ENCODE data around the gene SHISA6.
"Not testable (repeated sequence)": the region's sequence is repeated elsewhere in the genome, so short reads cannot be mapped to it uniquely, and the experiment has no call there.

Gene SHISA6

DNA sequence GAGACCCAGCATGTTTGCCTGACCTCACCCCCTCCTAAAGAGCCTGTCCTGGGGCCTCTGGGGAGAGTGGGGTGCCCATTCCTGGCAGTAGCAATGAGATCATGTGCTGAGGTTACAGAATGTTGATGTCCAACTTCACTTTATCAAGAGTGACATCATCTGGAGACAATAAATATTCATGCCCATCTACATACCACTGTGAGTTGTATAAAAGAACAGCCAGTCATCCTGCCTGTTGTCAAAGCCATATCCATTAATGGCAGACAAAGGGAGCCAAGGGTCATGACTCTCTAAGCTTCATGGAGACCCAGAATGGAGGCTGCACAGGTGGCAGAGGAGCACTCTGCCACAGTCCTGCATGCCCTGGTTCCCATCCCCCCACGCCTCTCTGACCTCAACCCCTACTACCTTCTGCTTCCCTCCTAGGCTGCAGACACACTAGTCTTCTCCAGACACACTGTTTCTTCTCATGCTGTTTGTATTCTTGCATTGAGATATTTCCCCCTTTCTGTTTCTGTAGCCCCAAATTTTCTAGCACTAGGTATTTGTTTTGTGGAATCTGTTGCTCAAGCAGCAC, 27.1 kb downstream of the SHISA6 start:
- no peak for DNase-seq

DNA sequence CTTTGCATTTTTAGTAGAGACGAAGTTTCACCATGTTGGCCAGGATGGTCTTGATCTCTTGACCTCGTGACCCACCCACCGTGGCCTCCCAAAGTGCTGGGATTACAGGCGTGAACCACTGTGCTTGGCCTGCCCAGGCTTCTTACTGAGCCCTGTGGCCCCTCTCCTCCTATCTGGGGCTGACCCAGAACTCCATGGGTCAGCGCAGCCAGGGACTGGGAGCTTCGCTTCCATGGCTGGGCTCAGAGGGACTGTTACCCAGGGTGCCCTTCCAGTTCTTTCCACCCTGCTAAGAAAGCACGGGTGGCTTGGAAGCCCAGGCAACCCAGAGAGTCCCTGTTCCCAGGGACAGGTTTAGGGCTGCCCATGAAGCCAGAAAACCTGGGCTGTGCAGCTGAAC, 28.2 kb downstream of the SHISA6 start:
- DNase-seq: no peak

DNA sequence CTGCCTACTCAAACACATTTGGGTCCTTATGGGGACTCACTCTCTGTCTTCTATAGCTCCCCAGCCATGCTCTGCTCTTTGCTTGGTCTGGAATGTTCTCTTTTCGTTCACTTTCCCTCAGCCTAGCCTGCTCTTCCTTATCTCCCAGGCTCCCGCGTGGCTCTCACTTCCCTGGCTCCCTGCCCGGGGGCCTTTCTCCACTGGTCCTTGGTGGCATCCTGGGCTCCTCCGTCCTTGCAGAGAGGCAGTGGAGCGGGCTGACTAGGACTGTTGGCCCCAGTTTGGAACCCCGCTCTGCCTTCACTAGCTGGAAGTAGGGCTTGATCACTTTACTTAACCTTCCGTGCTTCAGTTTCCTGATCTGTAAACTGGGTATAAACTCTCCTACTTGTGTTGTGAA, 31.2 kb downstream of the SHISA6 start:
- DNase-seq: no peak

DNA sequence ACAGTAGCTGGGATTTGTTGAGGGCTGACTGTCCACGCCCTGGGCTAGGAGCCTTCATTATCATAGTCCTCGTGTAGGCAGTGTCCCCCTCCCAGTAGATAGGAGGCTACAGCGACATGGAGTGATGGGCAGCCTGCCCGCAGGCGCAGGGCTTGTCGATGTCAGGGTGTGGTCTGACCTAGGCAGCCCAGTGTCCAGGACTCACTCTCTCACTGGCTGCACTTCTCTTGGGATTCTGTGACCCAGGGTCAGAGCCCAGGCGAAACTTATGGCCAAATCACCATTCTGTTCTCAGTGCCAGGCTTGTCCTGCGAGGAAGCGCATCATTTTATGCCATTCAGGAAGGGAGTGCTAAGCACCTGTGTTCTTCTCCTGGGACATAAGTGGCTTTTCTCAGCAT, 32.6 kb downstream of the SHISA6 start:
- no peak for DNase-seq

DNA sequence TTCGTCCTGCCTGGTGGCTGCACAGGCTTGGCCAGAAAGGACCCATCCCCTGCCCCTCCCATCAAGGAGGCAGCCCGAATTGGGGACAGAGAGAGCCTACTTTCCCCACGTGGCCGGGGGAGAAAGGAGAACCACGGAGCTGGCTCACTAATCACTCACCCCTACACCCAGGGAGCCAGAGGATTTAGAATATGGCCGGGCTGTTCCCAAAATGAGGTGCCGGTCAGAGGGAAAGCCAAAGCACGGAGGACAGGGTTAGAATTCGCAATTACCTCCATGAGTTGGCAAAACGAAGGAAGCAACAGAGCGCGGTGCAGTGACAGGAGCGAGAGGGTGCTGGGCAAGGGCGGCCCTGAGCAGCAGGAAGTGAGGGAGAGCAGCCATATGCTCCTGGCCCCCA, 33.1 kb downstream of the SHISA6 start:
- no peak for DNase-seq

DNA sequence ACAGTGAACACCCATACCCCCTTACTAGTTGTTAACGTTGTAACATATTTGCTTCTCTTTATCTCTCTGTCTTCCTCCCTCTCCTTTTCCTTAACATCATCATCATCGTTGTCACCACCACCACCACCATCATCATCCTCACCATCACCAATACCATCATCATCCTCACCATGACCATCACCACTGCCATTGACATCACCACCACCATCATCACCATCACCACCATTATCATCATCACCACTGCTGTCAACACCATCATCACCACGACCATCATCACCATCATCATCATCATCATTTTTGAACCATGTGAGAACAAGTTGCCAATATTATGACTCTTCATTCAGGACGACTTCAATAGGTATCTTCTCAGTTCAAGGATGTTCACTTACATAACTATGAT, 35.5 kb downstream of the SHISA6 start:
- DNase-seq: no peak

DNA sequence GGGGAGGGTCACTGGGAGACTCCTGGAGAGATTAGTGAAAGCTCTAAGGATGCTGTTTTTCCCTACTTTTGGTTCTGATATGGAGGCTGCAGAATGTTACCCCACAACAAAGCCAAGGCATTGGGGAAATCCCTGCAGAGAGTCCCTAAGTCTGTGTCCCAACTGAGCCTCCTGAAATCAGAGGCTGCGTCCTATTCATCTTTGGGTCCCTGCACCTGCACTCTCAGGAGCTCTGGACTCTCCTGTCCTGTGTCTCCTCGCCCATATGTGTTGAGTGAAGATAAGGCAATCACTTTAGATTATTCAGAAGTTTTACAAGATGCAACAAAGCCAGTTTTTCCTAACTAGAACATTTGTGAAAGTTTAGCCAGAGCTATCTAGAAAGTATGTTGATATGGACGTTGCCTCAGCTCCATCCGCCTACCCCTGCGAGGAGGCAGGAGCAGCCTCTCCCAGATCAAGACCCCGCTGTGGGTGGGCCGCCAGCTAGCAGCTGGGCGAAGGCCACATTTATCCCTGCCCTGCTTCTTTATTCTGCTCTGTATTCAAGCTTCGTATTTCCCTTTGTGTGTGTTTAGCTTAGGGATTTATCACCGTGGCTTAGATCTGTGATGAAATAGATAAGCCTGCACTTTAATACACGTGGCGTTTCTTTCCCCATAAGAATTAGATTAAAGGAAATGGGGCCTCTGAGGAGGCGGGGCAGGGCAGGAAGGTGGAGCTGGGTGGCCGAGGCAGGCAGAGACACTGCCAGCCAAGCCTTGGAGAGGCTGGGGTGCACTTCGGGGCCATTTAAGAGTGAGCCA, 37.4 kb downstream of the SHISA6 start:
- no peak for DNase-seq

DNA sequence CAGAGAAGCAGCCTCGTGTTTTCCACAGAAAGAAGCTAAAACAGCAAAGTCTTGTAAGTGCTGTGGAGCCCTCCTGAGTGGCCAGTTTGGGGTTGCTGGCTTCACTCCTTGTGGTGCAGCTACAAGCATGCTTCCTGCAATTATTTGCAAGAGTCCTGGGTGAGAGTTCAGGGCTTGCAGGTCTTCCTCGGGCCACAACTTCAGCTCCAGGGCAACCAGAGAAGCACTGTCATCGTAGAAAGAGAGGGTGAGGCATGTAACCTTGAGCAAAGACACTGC, 37.9 kb downstream of the SHISA6 start:
- no peak for DNase-seq

DNA sequence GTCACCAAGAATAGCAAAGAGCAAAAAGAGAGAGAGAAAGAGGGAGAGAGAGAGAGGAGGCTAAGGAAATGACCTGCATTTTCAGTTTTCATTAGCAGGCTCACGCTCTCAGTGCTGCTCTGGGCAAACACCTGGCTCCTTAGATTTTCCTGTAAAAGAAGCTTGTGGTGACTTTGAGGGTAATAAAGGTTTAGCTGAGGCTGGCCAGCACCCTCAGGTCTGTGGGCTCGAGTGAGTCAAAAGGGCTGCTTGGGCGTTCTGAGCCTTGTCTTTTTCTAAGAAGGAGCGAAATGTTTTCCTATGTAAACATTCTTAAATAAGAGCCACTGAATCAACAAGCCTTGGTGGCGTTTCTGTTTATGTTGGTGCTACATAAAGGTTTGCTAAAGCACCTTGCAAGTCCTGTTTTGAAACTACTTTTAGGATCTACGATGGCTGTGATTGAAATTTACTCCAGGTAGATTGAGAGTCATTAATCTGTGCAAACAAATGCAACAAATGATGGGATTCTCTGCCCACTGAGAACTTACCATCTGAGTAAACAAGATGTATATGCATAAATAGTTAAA, 38.8 kb downstream of the SHISA6 start:
- no peak for DNase-seq

DNA sequence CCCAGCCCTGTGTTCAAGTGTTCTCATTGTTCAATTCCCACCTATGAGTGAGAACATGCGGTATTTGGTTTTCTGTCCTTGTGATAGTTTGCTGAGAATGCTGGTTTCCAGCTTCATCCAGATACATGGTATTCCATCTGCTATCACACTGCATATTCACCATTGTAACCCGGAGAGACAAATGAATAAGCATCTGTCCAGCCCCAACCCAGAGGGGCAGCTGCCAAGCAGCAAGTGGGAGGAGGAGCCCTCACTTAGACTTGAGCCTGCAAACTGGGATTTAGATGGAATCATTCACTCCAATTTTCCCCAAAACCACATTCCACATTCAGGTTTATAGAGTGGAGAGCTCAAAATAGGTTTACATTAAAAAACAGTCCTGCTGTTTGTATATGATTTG, 41.6 kb downstream of the SHISA6 start:
- no peak for DNase-seq

DNA sequence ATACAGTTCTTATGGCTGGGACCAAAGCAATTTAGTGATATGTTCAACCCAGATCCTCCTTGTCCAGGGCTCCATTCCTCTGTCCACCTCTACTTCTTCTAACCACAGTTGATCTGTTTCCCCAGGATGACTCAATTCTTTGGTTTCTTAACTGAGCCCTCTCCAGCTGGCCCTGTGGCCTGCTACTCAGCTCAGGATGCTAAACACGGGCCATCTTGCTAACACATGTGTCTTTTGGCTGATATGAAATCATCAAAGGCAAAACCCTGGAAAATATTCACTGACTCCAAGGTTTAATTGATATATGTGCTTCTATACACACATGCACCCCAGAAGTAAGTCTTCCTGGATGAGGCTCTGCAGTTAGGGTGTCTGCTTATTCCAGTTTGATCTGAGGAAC, 43.8 kb downstream of the SHISA6 start:
- no peak for DNase-seq

DNA sequence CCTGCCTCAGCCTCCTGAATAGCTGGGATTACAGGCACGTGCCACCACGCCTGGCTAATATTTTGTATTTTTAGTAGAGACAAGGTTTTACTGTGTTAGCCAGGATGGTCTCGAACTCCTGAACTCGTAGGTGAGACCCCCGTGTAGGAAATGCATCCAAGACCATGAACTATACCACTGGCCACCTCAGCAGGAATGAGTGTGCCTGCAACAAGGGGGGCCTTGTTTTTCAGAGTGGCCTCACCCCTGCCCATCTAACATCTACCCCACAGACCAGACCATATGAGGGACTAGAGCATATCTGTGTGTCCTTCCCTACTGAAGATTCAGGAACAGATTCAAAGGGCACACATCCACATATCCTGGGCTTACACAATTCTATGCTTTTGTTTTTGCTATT, 44.9 kb downstream of the SHISA6 start:
- no peak for DNase-seq

DNA sequence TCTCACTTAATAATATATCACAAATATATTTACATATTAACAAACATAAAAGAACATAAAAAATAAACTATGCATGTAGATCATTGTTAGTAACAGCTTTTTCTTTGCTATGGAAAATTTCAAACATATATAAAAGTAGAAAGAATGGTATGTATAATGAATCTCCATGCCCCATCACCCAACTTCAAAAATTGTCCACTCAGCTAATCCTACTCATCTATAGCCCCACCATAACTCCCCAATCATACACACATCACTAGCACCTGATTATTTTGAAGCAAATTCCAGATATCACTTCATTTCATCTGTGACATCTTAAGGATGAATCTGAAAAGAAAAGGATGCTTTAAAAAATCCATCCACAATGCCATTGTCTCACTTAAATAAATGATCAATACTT, 46.8 kb downstream of the SHISA6 start:
- DNase-seq: no peak

DNA sequence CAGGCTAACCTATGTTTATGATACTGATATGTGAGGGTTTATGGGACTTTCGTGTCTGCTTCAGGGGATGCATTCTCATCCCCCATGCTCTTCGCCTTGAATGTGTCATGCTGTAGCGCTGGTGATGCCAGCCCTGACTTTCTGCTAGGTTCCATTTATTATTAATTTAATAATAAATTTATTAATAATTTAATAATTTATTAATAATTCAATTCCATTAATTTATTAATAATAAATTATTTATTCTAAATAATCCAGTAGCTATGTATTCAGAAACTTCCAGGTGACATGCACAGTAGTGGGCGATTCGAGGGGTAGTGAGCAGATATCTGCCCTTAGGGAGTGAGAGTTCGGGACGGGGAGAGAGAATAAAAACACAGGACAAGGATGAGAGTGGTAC, 49.8 kb downstream of the SHISA6 start:
- no peak for DNase-seq

DNA sequence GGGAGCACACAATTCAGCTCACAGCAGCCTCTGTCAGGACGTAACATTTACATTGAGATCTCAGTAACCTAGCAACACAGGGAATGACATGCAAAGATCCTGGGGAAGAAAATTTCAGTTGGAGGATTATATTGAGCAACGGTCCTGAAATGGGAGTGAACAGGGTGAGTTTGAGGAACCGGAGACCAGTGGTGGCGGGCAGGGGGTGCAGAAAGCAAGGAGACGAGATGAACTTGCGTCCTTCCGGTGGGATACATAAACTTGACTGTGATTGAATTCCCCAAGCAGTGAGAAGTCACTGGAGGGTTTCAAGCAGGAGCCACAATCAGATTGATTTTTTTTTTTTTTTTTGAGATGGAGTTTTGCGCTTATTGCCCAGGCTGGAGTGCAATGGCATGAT, 51.5 kb downstream of the SHISA6 start:
- no peak for DNase-seq

DNA sequence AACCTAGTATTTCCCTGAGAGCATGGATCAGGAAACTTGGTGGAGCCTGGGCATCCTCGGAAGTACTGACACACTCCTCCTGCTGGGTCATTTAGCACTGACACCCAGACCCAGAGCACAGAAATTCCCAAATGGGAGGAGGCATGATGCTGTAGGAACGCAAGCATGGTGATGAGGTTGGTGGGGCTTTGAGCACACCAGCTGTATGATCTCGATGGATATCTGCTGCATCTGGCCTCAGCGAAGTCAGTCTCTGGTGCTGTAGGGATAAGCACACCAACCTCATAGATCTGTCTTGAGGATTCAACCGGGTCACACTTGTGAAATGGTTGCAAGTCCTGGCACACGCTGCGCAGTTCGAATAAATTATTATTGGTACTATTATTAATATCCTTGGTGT, 52.5 kb downstream of the SHISA6 start:
- no peak for DNase-seq

DNA sequence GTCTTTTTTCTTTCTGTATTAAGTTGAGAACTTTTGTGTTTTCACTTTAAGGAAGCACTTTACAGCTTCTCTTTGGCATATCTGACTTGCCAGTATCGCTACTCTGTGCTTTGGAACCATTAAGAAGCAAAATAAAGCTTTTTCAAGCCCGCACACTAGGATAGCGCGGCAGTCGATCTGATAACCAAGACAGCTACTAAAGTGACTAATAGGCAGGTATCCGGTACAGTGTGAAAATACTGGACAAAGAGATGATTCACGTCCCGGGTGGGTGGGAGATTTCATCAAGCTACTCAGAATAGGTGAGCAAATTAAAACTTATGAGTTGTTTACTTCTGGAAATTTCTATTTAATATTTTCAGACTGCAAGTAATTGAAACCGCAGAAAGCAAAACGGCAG, 53.8 kb downstream of the SHISA6 start:
- no peak for DNase-seq

DNA sequence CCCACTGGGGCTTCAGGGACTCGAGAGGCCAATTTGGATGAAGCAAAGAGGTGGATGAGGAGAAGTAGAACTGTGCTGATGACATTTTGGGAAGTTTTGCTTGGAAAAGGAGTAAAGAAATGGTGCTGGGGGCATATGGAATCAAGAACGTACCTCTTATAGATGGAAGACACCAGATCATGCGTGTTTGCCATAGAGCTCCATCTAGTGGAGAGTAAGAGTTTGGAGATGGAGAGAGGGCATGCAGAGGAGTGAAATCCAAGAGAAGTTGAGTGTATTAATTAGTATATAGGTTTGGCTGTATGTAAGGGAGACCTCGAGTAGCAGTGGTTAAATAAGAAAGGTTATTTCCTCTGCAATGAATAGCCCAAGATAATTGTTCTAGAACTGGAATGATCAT, 56.0 kb downstream of the SHISA6 start:
- DNase-seq: no peak

DNA sequence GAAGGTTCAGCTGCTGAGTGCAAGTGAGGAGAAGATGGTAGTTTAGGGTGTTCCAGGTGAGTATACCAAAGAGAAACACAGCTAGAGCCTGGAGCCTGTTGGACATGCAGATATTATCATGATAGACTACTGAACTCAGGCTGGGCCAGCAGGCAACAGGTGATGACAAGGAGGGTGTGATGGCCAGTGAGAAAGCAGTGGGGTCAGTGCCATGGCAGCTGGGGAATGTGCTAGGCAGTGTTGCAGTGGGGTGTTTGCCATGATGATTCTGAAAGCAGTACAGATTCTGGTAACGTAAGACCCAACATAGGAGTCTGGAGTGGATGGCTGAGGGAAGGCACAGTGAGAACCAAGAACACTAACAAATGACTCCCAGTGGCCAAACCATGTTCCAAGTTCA, 57.4 kb downstream of the SHISA6 start:
- DNase-seq: no peak

DNA sequence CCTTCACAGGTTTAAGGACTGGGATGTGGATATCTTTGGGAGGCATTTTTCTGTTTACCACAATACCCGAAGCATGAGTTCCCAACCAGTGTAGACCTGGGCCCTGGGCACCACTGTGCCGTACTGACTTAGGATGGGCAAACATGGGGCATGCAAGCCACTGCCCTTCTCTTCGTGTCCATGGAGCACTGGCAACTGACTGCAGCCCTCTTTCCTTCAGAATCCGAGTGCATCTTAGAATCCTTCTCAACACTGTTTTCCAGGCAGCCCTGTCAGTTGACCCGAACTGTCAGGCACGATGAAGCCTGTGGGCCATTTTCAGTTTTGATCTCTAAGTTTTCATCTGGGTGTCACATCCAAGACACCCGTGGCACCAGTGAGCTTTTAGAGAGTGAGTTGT, 59.2 kb downstream of the SHISA6 start:
- no peak for DNase-seq

DNA sequence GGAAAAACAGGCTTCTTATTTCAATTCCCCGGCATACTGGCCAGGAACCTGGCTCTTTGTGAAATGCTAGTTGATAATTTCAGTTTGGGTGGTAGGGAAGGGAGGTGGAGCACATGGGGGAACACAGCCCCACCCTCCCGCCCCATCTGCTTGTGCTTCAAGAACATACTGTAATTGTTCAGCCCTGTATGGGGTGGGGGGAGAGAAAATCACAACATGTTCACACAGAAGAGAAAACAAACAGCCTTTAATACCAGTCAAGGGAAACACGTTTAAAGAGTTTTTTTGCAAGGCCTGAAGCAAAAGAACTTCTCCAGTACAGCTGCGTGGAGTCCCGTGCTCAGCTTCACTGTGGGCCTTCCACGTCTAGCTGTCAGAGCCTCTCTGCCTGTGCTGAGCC, 59.7 kb downstream of the SHISA6 start:
- DNase-seq: no peak

DNA sequence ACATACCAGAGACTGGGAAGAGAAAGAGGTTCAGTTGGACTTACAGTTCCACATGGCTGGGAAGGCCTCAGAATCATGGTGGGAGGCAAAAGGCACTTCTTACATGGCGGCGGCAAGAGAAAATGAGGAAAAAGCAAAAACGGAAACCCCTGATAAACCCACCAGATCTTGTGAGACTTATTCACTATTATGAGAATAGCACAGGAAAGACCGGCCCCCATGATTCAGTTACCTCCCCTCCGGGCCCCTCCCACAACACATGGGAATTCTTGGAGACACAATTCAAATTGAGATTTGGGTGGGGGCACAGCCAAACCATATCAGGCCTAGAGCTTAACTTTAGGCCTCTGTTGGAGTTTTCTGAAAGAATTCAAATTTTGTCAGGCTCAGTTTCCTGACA, 60.9 kb downstream of the SHISA6 start:
- not testable (repeated sequence) for DNase-seq

DNA sequence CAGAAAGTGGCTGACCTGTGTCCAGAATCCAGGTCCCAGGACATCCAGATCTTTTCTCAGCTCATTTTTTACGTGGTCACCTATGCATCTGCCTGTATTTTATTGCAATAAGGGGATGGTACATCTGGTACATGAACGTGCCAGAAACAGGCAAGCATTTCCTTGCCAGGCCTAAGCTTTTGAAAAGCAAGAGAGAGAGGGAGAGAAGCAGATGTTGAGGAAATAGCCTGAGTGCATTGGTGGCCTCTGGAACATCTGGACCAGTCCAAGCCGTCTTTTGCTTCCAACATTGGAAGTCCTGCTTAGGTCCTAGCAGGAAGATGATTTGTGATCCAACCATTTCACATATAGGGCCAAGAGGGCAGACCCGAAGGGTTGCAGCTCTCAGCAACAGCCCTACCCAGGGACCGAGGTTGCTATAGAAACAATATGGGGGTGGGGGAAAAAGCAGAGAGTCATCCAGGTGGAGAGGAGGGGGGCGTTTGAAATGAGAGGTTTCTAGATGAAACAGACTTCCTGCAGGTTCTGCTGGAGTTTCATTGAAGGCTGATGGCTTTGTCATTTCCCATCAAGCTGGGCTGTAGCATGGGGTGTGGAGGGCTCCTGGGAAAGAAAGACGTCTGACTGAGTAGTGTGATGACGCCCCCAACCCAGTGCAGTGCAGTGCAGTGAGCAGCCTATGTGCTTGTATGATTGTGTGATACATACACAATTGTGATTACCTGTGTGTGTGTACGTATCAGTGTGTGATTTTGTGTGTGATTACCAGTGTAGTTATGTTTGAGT, 61.6 kb downstream of the SHISA6 start:
- no peak for DNase-seq

DNA sequence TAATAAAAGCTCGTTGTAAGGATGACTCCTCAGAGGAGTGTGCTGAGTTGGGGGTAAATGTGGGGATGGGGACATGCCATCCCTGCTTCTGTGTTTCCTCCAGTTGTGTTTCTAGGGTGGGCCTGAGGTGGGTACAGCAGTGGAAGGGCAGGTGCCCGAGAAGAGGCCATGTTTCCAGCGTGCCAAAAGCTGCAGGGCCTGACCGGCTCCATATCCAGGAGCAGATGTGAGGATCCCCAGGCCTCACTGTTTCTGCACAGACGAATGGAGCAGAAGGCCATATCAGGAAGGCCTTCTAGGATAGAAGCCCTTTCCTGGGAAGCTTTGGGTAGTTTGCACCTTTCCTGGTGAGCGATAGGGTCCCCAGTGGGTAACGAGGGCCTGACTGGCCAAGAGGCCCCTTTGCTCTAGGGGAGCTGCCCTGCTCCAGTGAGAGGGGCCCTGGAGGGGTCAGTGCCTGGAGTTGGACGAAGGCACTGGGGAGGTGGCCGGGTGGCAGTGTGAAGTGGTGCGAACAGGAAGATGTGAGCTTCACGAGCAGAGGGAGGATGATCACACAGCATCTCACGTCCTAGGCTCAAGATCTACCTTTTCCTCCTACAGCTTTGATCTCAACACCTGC, 62.9 kb downstream of the SHISA6 start:
- DNase-seq: no peak

Data from activated CD4-positive, CD25-positive, alpha-beta regulatory T cell treated with anti-CD3 and anti-CD28 coated beads, Interleukin-2, amount 50 U/mL, for 72 hours (primary cell).